Skeletal muscle tissue (tissue), 4 donors: ENCODE data around the gene PRPF6. TPM values are rescaled to one million over a fixed set of nuclear protein-coding genes. Genes with fewer than 3 reads are reported as not detected.

Experiments used
- H3K27ac ChIP-seq: one replicate; pipeline ENCODE4 v1.7.0; 2013; ENCODE audit warnings: mild to moderate bottlenecking, low read depth, low read length, inconsistent platforms
- H3K27me3 ChIP-seq, 3 donors: one replicate each; pipeline ENCODE4 v1.7.0; 2013; ENCODE audit warnings: low read length in 3 of 3; ENCODE audit not compliant: control insufficient read depth in 3 of 3, insufficient read depth in 3 of 3
- H3K36me3 ChIP-seq, 3 donors: one replicate each; pipeline ENCODE4 v1.7.0; 2013; ENCODE audit warnings: low read length in 3 of 3; ENCODE audit not compliant: control insufficient read depth in 3 of 3, insufficient read depth in 3 of 3
- H3K4me1 ChIP-seq, 3 donors: one replicate each; pipeline ENCODE4 v1.7.0; 2013; ENCODE audit warnings: low read length in 3 of 3, mild to moderate bottlenecking in 3 of 3; ENCODE audit not compliant: control insufficient read depth in 3 of 3, insufficient read depth in 3 of 3
- H3K4me3 ChIP-seq, 3 donors: one replicate each; pipeline ENCODE4 v1.7.0; 2013; ENCODE audit warnings: low read length in 3 of 3
- H3K9ac ChIP-seq, 3 donors: one replicate each; pipeline ENCODE4 v1.7.0; 2013; ENCODE audit warnings: low read length in 3 of 3, mild to moderate bottlenecking in 3 of 3, moderate library complexity in 2 of 3, low read depth in 1 of 3
- H3K9me3 ChIP-seq, 3 donors: one replicate each; pipeline ENCODE4 v1.7.0; 2013; ENCODE audit warnings: low read length in 3 of 3; ENCODE audit not compliant: control insufficient read depth in 3 of 3
- total RNA-seq: library from RNA; depleted of rRNA; stranded (reverse); fragments of >200 nt; gene quantifications from one replicate; pipeline ENCODE4 v1.2.3, GENCODE V29; 2014
- donor health status: Osteomylitis.

The PRPF6 gene
- total RNA-seq, 1 donor from 2014 or later: 55.8 TPM

GRCh38 chr20:63945921-63946920 is 34.7 kb upstream of the PRPF6 start:
- Histone ChIP-seq H3K27ac (no peak overlapping the region), H3K9me3 (no peaks in the 10 kb centered on the region), H3K4me3 (no peak overlapping the region), H3K9ac (peak overlapping the region in 1 of 3 donors; percentile 25), H3K4me1 (peaks cover 61 to 80% (median 63%) of the 10 kb centered on the region in 3 donors), H3K27me3 (no peaks in the 10 kb centered on the region), H3K36me3 (peaks cover 30 to 47% (median 34%) of the 10 kb centered on the region in 3 donors)

GRCh38 chr20:63946986-63947637 is 33.8 kb upstream of the PRPF6 start:
- peak overlapping the region in 2 of 3 donors; percentile 7 to 86 for H3K4me3 ChIP-seq
- peak overlapping the region in 2 of 3 donors; percentile 46 to 99 for H3K9ac ChIP-seq
- peaks cover 30 to 44% (median 33%) of the 10 kb centered on the region in 3 donors for H3K36me3 ChIP-seq
- H3K27me3 ChIP-seq: no peaks in the 10 kb centered on the region
- no peak overlapping the region for H3K27ac ChIP-seq
- peaks cover 68 to 89% (median 71%) of the 10 kb centered on the region in 3 donors for H3K4me1 ChIP-seq
- no peaks in the 10 kb centered on the region for H3K9me3 ChIP-seq

GRCh38 chr20:63947638-63948456 is 33.1 kb upstream of the PRPF6 start:
- H3K9me3 ChIP-seq: no peaks in the 10 kb centered on the region
- H3K4me3 ChIP-seq: peak overlapping the region; percentile 49 to 86 (median 54)
- H3K36me3 ChIP-seq: peaks cover 25 to 38% (median 30%) of the 10 kb centered on the region in 3 donors
- H3K9ac ChIP-seq: peak overlapping the region; percentile 46 to 99 (median 57)
- H3K27ac ChIP-seq: peak overlapping the region; percentile 99
- peaks cover 72 to 94% (median 74%) of the 10 kb centered on the region in 3 donors for H3K4me1 ChIP-seq
- H3K27me3 ChIP-seq: no peaks in the 10 kb centered on the region

- H3K27me3 ChIP-seq: no peaks in the 10 kb centered on the region
- H3K4me1 ChIP-seq: peaks cover 78 to 98% (median 84%) of the 10 kb centered on the region in 3 donors
- peak overlapping the region; percentile 79 to 86 (median 79) for H3K4me3 ChIP-seq
- peak overlapping the region; percentile 99 for H3K27ac ChIP-seq
- H3K9ac ChIP-seq: peak overlapping the region; percentile 90 to 99 (median 94)
- H3K36me3 ChIP-seq: peaks cover 3 to 11% (median 4%) of the 10 kb centered on the region in 3 donors
- no peaks in the 10 kb centered on the region for H3K9me3 ChIP-seq
Measured at GRCh38 chr20:63950701-63951397, 30.1 kb upstream of the PRPF6 start.

- peak overlapping the region; percentile 62 to 86 (median 79) for H3K4me3 ChIP-seq
- peaks cover 75 to 91% (median 80%) of the 10 kb centered on the region in 3 donors for H3K4me1 ChIP-seq
Measured at GRCh38 chr20:63951398-63952209, 29.3 kb upstream of the PRPF6 start.

GRCh38 chr20:63952210-63952535 is 28.8 kb upstream of the PRPF6 start:
- Histone ChIP-seq H3K4me1 (peaks cover 77 to 89% (median 81%) of the 10 kb centered on the region in 3 donors), H3K9me3 (no peaks in the 10 kb centered on the region), H3K27me3 (no peaks in the 10 kb centered on the region), H3K27ac (peak overlapping the region; percentile 99), H3K36me3 (peaks cover 0 to 10% (median 4%) of the 10 kb centered on the region in 3 donors), H3K4me3 (peak overlapping the region in 2 of 3 donors; percentile 58 to 79), H3K9ac (peak overlapping the region; percentile 36 to 99 (median 90))

More at GRCh38 chr20:63951398-63952209, 29.3 kb upstream of the PRPF6 start:
- peaks cover 0 to 10% (median 4%) of the 10 kb centered on the region in 3 donors for H3K36me3 ChIP-seq
- peak overlapping the region; percentile 99 for H3K27ac ChIP-seq
- no peaks in the 10 kb centered on the region for H3K9me3 ChIP-seq
- no peaks in the 10 kb centered on the region for H3K27me3 ChIP-seq
- H3K9ac ChIP-seq: peak overlapping the region; percentile 90 to 99 (median 94)

GRCh38 chr20:63952769-63953168 is 28.2 kb upstream of the PRPF6 start:
- H3K4me3 ChIP-seq: peak overlapping the region; percentile 48 to 79 (median 58)
- H3K27me3 ChIP-seq: no peaks in the 10 kb centered on the region
- peaks cover 0 to 10% (median 4%) of the 10 kb centered on the region in 3 donors for H3K36me3 ChIP-seq
- H3K9me3 ChIP-seq: no peaks in the 10 kb centered on the region
- H3K4me1 ChIP-seq: peaks cover 75 to 88% (median 80%) of the 10 kb centered on the region in 3 donors
- H3K9ac ChIP-seq: peak overlapping the region; percentile 36 to 99 (median 90)
- peak overlapping the region; percentile 99 for H3K27ac ChIP-seq

GRCh38 chr20:63953764-63954429 is 27.0 kb upstream of the PRPF6 start:
- no peaks in the 10 kb centered on the region for H3K9me3 ChIP-seq
- peaks cover 63 to 79% (median 73%) of the 10 kb centered on the region in 3 donors for H3K4me1 ChIP-seq
- peak overlapping the region; percentile 54 to 99 (median 98) for H3K9ac ChIP-seq
- H3K4me3 ChIP-seq: peak overlapping the region; percentile 46 to 96 (median 94)
- H3K27ac ChIP-seq: peak overlapping the region; percentile 40
- H3K36me3 ChIP-seq: peaks cover 0 to 14% (median 6%) of the 10 kb centered on the region in 3 donors
- H3K27me3 ChIP-seq: no peaks in the 10 kb centered on the region
